ENCODE measurements around the gene RREB1.
"Not testable (repeated sequence)": the region's sequence is repeated elsewhere in the genome, so short reads cannot be mapped to it uniquely, and the experiment has no call there.

RREB1 gene

GRCh38 chr6:7145585-7145884 lies 37.8 kb downstream of the RREB1 start:
- DNase-seq = no peak

DNA sequence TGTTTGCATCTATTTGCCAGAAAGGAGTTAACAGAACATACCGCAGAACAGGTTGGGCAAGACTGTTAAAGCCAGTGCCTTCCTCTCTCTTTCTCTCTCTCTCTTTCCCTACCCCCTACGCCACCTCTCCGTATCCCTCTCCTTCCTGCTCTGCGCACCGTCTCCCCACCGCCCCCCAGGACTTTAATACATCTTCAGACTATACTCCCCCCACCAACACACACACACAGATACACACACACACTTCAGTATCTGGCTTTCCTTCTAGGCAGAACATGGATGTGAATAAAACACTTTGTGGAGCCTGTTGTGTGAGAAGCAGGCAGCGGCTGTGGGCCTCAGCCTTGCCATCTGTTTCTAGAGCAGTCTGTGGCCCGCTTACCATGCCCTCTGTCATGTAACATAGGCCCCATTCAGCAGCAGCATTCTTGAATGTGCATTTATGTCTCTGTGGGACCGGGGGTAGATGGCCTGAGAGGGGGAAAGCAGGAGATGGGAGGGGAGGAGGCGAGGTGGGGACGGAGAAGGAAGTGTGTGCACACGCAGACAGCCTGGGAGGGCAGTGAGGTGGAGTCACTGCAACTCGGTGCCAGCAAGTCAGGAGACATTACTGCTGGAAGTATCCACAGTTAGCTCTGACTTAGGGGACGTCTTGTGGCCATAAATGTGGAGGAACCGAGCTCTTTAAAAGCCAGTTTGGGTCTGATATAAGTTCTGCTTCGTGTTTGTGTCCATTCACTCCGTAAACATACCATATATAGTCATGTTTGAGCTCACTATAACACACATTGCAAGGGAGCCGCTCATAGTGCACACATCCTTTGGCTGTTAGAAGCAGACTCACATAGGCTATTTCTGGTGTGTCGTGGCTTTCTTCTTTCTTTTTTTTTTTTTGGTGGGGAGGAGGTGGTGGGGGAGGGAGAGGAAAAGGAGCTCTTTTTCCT lies 38.4 kb downstream of the RREB1 start:
- no peak for DNase-seq

- DNase-seq = no peak
Observed at GRCh38 chr6:7147051-7147671, 39.4 kb downstream of the RREB1 start.

- no peak for DNase-seq
Observed at GRCh38 chr6:7148100-7148822, 40.5 kb downstream of the RREB1 start.

- DNase-seq = no peak
Observed at GRCh38 chr6:7150381-7151064, 42.8 kb downstream of the RREB1 start.

DNA sequence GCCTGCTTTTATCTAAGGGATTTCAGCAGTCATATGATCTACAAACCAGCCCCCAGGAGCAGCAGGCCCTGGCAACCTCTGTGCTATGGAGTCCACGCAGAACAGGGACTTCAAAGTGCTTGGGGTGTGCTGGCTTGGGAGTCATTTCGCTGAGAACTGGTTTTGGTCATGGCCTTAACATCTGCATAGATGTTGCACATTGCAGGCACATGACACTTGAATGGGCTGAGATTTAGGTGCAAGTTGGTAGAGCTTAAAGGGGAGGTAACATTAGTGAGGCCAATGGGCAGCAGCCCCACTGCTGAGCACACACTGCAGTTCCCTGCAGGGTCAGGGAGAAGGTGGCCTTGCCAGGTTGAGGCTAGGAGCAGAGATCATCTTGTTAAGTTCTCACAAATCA lies 43.6 kb downstream of the RREB1 start:
- no peak for DNase-seq

GRCh38 chr6:7152462-7152861 lies 44.7 kb downstream of the RREB1 start:
- DNase-seq = no peak

DNA sequence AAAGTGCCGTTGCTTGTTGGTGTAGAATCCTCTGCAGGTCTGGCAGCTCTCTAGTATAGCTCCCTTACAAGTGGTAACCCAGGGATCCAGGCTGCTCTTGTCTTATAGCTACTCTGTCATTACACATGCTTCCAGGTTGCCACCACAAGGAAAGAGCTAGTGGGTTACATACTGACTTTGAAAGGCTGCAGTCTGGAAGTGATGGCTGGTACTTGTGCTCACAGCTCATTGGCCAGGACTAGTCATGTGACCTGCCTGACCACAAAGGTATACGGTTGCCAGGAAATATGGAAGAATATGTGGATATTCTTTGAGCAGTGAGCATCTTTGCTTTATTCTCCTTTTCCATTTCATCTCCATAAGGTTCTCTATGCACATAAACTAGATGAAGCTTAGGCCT lies 46.0 kb downstream of the RREB1 start:
- no peak for DNase-seq

DNA sequence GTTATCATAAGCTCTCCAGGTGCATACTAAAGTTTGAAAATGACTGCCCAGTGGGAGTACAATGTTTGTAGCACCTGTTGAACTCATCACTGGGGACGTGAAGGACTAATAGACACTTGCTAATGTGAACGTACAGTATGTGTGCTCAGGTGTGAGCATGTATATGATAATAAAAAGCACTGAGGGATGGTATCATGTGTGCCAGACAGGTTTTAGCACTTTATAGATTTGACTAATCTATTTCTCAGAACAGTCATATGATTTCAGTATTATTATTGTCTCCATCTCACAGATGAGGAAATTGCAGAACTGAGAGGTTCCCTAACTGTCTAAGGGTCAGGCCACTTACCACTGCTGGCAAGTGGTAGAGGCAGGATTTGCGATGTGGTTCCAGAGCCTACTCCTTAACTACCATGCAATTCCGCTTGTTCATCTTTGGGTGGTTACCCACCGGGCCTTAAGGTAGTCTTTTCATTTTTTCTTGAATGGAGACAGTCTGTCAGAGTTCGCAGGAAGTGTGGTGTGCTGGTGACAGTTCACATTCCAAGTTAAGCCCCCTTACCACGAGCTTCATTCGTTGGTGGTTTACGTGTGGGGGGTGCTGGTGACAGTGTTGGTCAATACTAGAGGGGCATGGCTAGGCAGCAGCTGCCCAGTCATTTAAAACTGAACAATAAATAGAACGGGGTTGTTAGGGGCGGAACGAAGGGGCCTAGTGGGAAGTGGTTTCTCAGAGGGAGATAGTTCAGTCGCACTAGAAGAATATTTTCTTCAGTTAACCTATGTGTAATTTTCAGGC lies 46.8 kb downstream of the RREB1 start:
- no peak for DNase-seq

DNA sequence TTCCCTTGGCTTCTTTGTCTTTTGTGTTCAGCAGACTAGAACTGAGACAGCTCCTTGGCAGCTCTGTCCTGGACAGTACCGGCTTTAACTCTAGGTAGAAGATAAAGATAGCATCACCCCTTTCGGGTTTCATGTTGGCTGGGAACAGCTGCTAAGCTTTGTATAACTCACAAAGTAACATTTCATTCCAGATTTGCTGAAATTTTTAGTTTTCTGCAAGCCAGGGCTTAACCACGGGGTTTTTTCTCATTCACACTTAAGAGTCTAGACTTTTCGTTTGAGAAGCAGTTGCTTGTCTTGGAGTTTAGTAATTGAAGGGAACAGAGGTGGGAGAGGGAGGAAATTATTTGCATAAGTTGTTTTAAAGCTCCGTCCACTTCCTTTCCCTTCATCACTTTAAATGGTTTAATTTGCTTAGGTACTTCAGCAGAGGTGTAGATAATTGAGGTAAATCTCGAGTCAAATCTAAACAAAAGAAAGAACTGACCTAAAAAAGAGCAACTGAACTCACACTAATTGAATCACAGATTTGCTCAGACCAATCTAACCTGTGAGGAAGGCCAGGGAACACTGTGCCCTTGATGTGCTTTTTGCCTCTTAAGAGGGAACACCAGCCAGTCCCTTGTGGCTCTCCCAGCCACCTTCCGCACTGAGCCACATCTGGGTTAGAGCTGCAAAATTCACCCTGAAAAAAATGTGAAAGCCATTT lies 48.3 kb downstream of the RREB1 start:
- DNase-seq = no peak

- no peak for DNase-seq
Observed at GRCh38 chr6:7156643-7157278, 49.0 kb downstream of the RREB1 start.

DNA sequence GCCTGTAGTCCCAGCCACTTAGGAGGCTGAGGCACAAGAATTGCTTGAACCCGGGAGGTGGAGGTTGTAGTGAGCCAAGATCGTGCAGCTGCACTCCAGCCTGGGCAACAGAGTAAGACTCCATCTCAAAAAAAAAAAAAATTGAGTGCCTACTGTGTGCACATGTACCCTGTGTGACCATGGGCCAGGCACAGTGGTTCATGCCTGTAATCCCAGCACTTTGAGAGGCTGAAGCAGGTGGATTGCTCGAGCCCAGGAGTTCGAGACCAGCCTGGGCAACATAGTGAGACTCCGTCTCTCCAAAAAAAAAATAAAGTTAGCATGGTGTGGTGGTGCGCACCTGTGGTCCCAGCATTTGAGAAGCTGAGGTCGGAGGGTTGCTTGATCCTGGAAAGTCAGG lies 49.5 kb downstream of the RREB1 start:
- DNase-seq = not testable (repeated sequence)

- no peak for DNase-seq
Observed at GRCh38 chr6:7157752-7158616, 50.2 kb downstream of the RREB1 start.

GRCh38 chr6:7159790-7160525 lies 52.2 kb downstream of the RREB1 start:
- DNase-seq = no peak

GRCh38 chr6:7161253-7161623 lies 53.5 kb downstream of the RREB1 start:
- no peak for DNase-seq

DNA sequence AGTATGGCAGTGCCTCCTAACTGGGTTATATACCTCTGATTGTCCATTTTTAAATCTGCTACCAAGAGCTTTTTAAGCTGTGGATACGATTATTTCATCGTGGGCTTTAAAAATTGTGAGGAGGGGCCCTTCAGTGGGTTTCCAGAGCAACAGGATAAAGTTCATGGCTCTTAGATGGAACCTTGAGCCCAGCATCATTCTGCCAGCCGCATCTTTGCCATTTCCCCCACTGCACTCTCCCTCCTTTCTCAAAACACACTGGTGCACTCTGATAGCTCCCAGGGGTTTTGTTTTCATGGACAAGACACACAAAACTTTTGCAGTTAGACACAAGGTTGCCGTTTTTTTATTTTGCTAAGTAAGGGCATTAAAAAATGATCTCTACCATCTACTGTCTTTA lies 54.1 kb downstream of the RREB1 start:
- no peak for DNase-seq

- no peak for DNase-seq
Observed at GRCh38 chr6:7163661-7164071, 55.9 kb downstream of the RREB1 start.

DNA sequence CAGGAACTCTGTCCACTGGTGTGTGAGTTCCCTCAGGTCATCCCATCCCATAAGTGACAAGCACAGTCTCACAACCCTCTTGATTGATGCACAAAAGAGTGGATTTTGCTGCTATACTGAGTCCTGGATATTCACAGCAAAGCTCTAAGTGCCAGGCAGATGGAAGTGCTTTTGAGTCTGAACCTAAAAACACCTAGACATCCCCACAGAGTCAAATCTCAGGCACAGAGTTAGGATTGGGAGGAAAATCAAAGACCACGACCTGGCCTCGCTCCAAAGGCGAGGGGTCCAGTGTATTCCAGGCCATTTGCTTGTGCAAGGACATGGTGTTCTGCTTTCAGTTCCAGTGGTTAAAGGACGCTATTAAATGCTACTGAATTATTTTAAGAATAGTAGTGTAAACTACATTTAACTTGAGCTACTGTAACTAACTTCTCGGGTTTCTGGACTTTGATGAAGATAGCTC lies 56.8 kb downstream of the RREB1 start:
- DNase-seq = no peak
